PC-9 (cell line): ENCODE measurements around the gene CRTC3.

Experiments
- EZH2 ChIP-seq: fragments of 200-600 bp; sonication (generic); IDR thresholded peaks from 2 replicates; pipeline ENCODE4 v1.8.0; 2017; ENCODE audit warnings: antibody characterized with exemption, low read depth
- TF ChIP-seq, protein P1 (sequence below): fragments of 200-600 bp; sonication (generic); conservative IDR thresholded peaks from 2 replicates; pipeline ENCODE4 v1.6.1; 2017; ENCODE audit warnings: mixed run types, antibody characterized with exemption, mild to moderate bottlenecking, moderate library complexity

DNA sequence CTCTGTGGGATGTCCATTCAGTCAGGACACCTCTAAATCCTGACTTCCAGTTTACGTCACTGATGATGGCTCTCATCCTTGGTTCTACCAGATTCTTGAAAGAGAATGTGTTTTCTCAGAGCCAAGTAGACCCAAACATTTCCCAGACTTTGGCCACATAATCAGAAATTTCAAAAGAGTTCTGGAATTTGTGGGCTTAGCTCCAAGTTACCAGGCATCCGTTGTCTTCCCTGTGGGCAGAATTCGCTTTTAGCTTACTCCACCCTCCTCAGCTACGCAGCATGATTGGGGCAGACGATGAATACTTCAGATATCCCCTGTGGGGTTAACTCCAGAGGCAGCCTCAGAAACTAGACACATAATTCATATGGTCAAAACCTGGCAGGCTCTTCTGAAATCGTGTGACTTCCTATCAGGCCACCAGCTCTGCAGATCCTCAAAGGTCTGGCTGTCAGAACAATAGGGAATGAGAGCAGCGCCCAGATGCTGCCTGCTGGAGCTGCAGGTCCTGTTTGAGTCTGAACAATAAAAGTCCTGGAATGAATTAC, 30.6 kb downstream of the CRTC3 start:
- TF ChIP-seq, protein P1, sequence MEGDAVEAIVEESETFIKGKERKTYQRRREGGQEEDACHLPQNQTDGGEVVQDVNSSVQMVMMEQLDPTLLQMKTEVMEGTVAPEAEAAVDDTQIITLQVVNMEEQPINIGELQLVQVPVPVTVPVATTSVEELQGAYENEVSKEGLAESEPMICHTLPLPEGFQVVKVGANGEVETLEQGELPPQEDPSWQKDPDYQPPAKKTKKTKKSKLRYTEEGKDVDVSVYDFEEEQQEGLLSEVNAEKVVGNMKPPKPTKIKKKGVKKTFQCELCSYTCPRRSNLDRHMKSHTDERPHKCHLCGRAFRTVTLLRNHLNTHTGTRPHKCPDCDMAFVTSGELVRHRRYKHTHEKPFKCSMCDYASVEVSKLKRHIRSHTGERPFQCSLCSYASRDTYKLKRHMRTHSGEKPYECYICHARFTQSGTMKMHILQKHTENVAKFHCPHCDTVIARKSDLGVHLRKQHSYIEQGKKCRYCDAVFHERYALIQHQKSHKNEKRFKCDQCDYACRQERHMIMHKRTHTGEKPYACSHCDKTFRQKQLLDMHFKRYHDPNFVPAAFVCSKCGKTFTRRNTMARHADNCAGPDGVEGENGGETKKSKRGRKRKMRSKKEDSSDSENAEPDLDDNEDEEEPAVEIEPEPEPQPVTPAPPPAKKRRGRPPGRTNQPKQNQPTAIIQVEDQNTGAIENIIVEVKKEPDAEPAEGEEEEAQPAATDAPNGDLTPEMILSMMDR, result no peak
- no peak for TF ChIP-seq EZH2
